ENCODE results near the gene SLC16A7. TPM values are rescaled to one million over a fixed set of nuclear protein-coding genes. Genes with fewer than 3 reads are reported as not detected.

The SLC16A7 gene
- total RNA-seq, 2 donors from 2014 or later = 2.2 to 3.6 TPM

DNA sequence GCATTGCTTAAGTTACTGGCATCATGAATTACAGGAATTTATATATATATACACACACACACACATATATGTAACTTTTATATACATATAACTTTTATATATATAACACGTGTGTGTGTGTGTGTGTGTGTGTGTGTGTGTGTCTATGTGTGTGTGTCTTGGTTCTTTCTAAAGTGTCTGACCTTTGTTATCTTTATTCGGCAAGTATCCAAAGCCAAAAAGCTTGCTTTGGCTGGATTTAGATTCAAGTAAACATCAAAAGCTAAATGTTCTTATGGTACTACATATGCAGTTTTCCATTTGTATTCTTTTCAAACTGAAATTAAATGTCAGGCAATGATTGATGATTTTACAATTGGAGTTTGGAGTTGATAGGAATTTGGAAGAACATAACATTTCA is 69.9 kb downstream of the SLC16A7 start:
- TF ChIP-seq, protein P1, sequence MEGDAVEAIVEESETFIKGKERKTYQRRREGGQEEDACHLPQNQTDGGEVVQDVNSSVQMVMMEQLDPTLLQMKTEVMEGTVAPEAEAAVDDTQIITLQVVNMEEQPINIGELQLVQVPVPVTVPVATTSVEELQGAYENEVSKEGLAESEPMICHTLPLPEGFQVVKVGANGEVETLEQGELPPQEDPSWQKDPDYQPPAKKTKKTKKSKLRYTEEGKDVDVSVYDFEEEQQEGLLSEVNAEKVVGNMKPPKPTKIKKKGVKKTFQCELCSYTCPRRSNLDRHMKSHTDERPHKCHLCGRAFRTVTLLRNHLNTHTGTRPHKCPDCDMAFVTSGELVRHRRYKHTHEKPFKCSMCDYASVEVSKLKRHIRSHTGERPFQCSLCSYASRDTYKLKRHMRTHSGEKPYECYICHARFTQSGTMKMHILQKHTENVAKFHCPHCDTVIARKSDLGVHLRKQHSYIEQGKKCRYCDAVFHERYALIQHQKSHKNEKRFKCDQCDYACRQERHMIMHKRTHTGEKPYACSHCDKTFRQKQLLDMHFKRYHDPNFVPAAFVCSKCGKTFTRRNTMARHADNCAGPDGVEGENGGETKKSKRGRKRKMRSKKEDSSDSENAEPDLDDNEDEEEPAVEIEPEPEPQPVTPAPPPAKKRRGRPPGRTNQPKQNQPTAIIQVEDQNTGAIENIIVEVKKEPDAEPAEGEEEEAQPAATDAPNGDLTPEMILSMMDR (conservative IDR thresholded peaks at IDR 0.05) = no peak
- Mint-ChIP-seq H3K36me3 (ENCODE audit: low read depth) (peaks cover 7% of the 10 kb centered on the region), H3K4me3 (no peak overlapping the region), H3K27ac (no peak overlapping the region), H3K4me1 (no peaks in the 10 kb centered on the region), H3K9me3 (peaks cover 33% of the 10 kb centered on the region), H3K27me3 (ENCODE audit: insufficient read depth) (no peaks in the 10 kb centered on the region)
- Histone ChIP-seq H3K4me1 (ENCODE audit: control insufficient read depth, insufficient read depth, low read length) (no peaks in the 10 kb centered on the region), H3K36me3 (ENCODE audit: control insufficient read depth, insufficient read depth, low read length) (no peaks in the 10 kb centered on the region), H3K4me3 (ENCODE audit: low read length) (no peak overlapping the region), H3K27me3 (ENCODE audit: control insufficient read depth, insufficient read depth, low read length, poor library complexity, severe bottlenecking) (no peaks in the 10 kb centered on the region), H3K27ac (ENCODE audit: low read depth, low read length) (no peak overlapping the region), H3K9me3 (ENCODE audit: control insufficient read depth, low read length) (peaks cover 26% of the 10 kb centered on the region), H3K9ac (ENCODE audit: extremely low read depth, low read length, poor library complexity, severe bottlenecking) (no peak overlapping the region)
- WGBS, 2 experiments (ENCODE audit: insufficient coverage in 1 of 2, insufficient read length in 1 of 2) = 50% methylated on average over 1 of the region's 2 CpGs; no CpG with 5 or more reads in 1 of the 2 experiments
- no peak for DNase-seq

DNA sequence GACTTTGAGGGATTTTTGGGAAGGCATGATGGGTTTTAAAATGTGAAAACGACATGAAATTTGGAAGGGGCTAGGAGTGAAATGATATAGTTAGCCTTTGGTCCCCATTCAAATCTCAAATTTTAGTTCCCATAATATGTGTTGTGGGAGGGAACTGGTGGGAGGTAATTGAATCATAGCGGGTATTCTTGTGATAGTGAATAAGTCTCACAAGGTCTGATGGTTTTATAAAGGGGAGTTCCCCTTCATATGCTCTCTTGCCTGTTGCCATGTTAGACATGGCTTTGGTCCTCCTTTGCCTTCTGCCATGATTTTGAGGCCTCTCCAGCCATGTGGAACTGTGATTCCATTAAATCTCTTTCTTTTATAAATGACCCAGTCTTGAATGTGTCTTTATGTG is 72.8 kb downstream of the SLC16A7 start:
- Histone ChIP-seq H3K4me3 (ENCODE audit: low read length) (peak overlapping the region; percentile 17), H3K27me3 (ENCODE audit: control insufficient read depth, insufficient read depth, low read length, poor library complexity, severe bottlenecking) (no peaks in the 10 kb centered on the region), H3K36me3 (ENCODE audit: control insufficient read depth, insufficient read depth, low read length) (no peaks in the 10 kb centered on the region), H3K9me3 (ENCODE audit: control insufficient read depth, low read length) (peaks cover 26% of the 10 kb centered on the region), H3K27ac (ENCODE audit: low read depth, low read length) (no peak overlapping the region), H3K9ac (ENCODE audit: extremely low read depth, low read length, poor library complexity, severe bottlenecking) (no peak overlapping the region), H3K4me1 (ENCODE audit: control insufficient read depth, insufficient read depth, low read length) (no peaks in the 10 kb centered on the region)
- no peak for DNase-seq
- no peaks in the 10 kb centered on the region for H3K4me1 Mint-ChIP-seq
- H3K4me3 Mint-ChIP-seq = no peak overlapping the region
- H3K36me3 Mint-ChIP-seq (ENCODE audit: low read depth) = peaks cover 7% of the 10 kb centered on the region
- no peaks in the 10 kb centered on the region for H3K27me3 Mint-ChIP-seq (ENCODE audit: insufficient read depth)
- WGBS, 2 experiments (ENCODE audit: insufficient coverage in 1 of 2, insufficient read length in 1 of 2) = 80 to 100% methylated on average over 1 to 2 of the region's 2 CpGs
- TF ChIP-seq, protein P1 (conservative IDR thresholded peaks at IDR 0.05) = no peak
- H3K9me3 Mint-ChIP-seq = peaks cover 33% of the 10 kb centered on the region
- no peak overlapping the region for H3K27ac Mint-ChIP-seq

DNA sequence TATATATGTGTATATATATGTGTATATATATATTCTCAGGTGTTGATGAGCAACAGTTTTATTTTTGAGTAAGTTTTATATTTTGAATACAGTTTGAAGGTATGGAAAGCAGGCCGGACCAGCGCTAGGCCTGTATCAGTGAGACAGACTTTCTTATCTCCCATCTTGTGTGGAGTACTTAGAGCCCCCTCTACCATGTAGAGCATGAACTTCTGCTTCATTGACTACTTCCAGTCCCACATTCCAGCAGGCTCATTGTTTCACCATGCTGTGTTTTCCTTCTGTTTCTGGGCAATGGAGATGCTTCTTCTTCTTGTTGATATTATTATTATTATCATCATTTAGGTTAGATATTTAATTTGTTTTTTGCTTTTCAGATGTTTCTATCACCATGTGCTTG is 76.4 kb downstream of the SLC16A7 start:
- Mint-ChIP-seq H3K4me1 (no peaks in the 10 kb centered on the region), H3K9me3 (peaks cover 16% of the 10 kb centered on the region), H3K4me3 (no peak overlapping the region), H3K27me3 (ENCODE audit: insufficient read depth) (no peaks in the 10 kb centered on the region), H3K27ac (no peak overlapping the region), H3K36me3 (ENCODE audit: low read depth) (peaks cover 3% of the 10 kb centered on the region)
- WGBS, 2 experiments (ENCODE audit: insufficient coverage in 1 of 2, insufficient read length in 1 of 2) = 94% methylated on average over 2 of the region's 2 CpGs; no CpG with 5 or more reads in 1 of the 2 experiments
- TF ChIP-seq, protein P1 (conservative IDR thresholded peaks at IDR 0.05) = peak; percentile 52
- DNase-seq = no peak
- Histone ChIP-seq H3K36me3 (ENCODE audit: control insufficient read depth, insufficient read depth, low read length) (no peaks in the 10 kb centered on the region), H3K9ac (ENCODE audit: extremely low read depth, low read length, poor library complexity, severe bottlenecking) (no peak overlapping the region), H3K9me3 (ENCODE audit: control insufficient read depth, low read length) (peaks cover 15% of the 10 kb centered on the region), H3K4me3 (ENCODE audit: low read length) (no peak overlapping the region), H3K27me3 (ENCODE audit: control insufficient read depth, insufficient read depth, low read length, poor library complexity, severe bottlenecking) (no peaks in the 10 kb centered on the region), H3K4me1 (ENCODE audit: control insufficient read depth, insufficient read depth, low read length) (no peaks in the 10 kb centered on the region), H3K27ac (ENCODE audit: low read depth, low read length) (no peak overlapping the region)

All from endodermal cell (in vitro differentiated cells).